Lower leg skin (tissue), 3 donors: ENCODE results near the gene LDLRAD3.

ENCODE experiments used
- POLR2A ChIP-seq, 2 donors: fragments of 450-650 bp; IDR thresholded peaks; one replicate each; pipeline ENCODE4 v1.6.1; 2016 to 2017; ENCODE audit warnings: antibody characterized with exemption in 2 of 2, mild to moderate bottlenecking in 1 of 2, moderate library complexity in 1 of 2
- TF ChIP-seq, protein P1 (sequence below), 3 donors: fragments of 450-650 bp; IDR thresholded peaks; one replicate each; pipeline ENCODE4 v1.5.1; 2016; ENCODE audit warnings: antibody characterized with exemption in 3 of 3, mild to moderate bottlenecking in 3 of 3, moderate library complexity in 2 of 3

GRCh38 chr11:36024716-36025115 lies 80.9 kb downstream of the LDLRAD3 start:
- TF ChIP-seq POLR2A (IDR thresholded peaks at IDR 0.05) = no peak
- TF ChIP-seq, protein P1, sequence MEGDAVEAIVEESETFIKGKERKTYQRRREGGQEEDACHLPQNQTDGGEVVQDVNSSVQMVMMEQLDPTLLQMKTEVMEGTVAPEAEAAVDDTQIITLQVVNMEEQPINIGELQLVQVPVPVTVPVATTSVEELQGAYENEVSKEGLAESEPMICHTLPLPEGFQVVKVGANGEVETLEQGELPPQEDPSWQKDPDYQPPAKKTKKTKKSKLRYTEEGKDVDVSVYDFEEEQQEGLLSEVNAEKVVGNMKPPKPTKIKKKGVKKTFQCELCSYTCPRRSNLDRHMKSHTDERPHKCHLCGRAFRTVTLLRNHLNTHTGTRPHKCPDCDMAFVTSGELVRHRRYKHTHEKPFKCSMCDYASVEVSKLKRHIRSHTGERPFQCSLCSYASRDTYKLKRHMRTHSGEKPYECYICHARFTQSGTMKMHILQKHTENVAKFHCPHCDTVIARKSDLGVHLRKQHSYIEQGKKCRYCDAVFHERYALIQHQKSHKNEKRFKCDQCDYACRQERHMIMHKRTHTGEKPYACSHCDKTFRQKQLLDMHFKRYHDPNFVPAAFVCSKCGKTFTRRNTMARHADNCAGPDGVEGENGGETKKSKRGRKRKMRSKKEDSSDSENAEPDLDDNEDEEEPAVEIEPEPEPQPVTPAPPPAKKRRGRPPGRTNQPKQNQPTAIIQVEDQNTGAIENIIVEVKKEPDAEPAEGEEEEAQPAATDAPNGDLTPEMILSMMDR (IDR thresholded peaks at IDR 0.05) = no peak
